Activated CD4-positive, alpha-beta T cell treated with anti-CD3 and anti-CD28 coated beads, Interleukin-2, Interleukin-6, amounts not matched to agents 100 ng/mL and 50 ng/mL, durations not matched to agents 16 hours and 8 hours (primary cell): ENCODE data around the gene GNMT.
"Not testable (repeated sequence)": the region's sequence is repeated elsewhere in the genome, so short reads cannot be mapped to it uniquely, and the experiment has no call there.

Experiments
- DNase-seq: peaks from one replicate; pipeline ENCODE4 v3.0.0-alpha.2; 2020

Gene GNMT

DNA sequence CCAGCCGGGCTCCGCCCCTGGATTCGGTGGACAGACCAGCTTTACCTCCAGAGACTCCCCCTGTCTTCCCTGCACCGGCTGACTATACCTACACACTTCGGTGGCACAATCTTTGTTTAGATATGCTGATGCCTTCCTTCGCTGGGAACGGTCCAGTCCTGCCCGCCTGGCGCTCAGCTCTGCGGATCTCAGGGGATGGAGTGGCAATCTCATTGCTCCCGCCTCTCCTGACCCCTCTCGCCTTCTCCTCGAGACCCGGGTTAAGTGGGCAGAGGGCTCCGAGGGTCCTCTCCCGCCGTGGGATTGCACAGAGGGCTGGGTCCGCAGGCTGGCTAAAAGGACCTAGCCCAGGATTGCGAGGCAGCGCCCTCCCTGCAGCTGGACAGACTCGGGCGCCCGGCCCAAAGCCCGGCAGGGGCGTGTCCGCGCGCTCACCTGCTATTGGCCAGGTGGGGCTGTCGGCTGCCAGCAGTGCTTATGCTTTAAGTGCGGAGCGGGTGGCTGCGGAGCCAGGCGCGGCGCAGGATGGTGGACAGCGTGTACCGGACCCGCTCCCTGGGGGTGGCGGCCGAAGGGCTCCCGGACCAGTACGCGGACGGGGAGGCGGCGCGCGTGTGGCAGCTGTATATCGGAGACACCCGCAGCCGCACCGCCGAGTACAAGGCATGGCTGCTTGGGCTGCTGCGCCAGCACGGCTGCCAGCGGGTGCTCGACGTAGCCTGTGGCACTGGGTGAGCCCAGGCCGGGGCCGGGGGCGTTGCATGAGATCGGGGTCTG, at the start of gene GNMT:
Gene GNMT, plus strand, starts transcription at position 512 of the 777 bp plus-strand sequence. Its CDS starts 14 bp downstream, at position 526.
- no peak for DNase-seq

DNA sequence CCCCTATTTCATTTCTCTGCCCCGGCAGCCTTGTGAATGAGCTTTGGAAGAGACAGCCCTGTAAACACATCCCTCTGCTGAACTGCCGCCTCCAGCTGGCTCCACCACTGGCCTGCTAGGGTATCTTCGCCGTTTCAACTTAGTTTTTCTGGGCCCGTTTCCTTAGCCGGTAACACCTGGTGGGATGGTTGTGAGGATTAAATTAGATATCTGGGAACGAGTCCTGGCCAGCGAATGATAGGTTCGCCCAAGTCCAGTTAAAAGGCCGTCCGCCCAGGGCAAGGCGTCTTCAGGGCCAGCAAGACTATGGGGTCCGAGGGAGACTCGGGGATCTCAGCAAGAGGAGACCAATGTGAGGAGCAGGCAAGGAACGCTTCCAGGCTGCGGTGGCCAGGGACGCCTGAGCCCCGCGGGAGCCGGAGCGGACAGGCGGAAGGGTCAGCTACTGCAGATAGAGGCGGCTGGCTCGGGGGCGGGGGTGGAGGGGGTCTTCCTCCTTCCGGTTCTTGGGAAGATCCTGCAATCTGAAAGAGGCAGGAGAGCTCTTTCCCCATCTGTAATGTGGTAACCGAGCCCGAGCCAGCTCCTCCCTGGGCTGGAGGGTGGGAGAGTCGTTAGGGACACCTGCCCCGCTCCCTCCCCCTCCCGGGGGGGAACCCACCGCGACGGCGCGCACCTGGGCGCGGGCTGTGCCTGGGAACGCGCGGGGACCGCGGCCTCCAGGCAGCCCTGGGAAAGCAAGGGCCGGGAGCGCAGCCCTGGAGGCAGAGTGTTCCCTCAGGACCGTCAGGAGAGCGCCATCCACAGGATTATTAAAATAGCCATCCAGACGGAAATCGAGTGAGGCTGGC, 49.2 kb upstream of the GNMT start:
- DNase-seq = no peak

DNA sequence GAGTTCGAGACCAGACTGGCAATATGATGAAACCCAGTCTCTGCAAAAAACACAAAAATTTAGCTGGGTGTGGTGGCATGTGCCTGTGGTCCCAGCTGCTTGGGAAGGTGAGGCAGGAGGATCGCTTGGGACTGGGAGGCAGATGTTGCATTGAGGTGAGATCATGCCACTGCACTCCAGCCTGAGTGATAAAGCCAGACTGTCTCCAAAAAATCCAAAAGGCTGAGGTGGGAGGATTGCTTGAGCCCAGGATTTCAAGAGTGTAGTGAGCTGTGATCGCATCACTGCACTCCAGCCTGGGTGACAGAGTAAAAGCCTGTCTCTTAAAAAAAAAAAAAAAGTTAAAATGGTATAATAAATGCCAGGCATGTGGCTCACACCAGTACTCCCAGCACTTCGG, 46.0 kb upstream of the GNMT start:
- DNase-seq = no peak

DNA sequence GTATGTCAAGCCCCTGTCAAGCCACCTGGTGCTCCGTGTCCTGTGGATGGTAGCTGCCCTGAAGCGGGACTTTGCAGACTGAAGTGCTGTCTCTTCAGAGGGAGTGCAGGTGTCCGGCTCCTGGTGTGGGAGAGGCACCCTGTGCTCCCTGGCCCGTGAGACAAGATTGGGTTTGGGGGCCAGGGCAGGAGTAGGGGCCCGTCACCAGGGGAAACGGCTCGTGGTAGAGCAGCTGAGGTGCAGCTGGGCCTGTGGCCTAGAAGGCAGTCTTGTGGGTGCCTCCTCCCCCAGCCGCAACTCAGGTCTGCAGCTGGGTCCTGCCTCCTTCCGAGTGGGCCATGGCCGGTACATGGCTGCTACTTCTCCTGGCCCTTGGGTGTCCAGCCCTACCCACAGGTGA, 44.8 kb upstream of the GNMT start, which contains the start of gene PTCRA:
Gene PTCRA, plus strand, starts transcription at position 322 of the 400 bp plus-strand sequence. Its CDS starts 17 bp downstream, at position 339.
- DNase-seq = no peak

DNA sequence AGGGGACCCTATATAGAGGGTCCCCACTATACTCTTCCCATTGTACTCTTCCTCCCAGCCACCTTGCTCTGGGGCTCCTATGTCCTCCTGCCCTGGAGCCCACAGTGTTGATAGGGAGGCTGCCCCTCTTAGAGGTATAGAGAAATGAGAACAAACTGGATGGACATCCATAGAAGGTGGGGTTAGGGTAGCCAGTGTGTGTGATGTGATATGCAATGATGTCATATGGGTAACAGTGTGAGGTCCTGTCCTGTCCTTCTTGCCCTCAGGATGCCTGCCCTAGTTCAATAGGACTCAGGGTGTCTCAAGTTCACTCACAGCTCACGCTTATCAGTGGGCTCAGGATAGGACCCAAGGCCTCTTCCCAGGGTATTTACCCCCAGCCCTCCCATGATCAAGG, 44.3 kb upstream of the GNMT start:
- no peak for DNase-seq

DNA sequence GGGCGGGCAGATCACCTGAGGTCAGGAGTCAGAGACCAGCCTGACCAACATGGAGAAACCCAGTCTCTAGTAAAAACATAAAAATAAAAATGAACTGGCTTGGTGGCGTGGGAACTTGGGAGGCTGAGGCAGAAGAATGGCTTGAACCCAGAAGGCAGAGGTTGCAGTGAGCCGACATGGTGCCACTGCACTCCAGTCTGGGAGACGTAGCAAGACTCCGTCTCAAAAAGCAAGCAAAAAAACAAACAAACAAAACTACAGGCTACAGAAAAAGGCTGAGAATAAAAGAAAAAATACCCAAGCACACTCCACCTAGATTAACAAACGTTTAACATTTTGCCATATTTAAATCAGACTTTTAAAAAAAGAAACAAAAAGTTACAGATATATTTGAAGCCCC, 38.8 kb upstream of the GNMT start:
- DNase-seq = no peak

GRCh38 chr6:42923666-42924065, 36.9 kb upstream of the GNMT start:
- DNase-seq = no peak

GRCh38 chr6:42925248-42925857, 35.2 kb upstream of the GNMT start:
- DNase-seq = no peak

DNA sequence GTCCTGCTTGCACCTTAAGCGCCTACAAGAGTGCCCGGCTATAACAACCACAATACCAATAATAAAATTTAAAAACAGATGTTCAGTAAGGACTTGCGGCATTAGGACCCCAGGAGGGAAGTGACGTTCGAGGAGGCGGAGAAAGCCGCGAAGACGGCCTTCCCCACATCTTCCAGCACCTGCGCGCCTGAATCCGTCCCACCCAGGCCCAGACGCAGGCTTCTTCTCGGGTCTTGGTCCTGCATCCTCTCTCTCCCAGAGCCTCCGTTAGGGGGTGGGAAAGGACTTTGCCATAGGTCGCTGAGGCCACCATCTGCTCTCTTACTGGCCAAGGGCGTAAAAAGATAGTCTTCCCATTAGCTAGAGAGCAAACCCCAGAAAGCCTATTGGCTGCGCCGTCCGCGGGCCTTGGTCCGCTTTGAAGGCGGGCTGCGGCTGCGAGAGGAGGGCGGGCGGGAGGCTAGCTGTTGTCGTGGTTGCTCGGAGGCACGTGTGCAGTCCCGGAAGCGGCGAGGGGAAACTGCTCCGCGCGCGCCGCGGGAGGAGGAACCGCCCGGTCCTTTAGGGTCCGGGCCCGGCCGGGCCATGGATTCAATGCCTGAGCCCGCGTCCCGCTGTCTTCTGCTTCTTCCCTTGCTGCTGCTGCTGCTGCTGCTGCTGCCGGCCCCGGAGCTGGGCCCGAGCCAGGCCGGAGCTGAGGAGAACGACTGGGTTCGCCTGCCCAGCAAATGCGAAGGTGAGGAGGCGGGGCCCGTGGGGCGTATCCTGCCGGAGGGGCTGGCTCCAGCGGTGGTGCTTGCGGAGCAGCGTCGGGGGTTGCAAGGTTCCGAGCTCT, 31.4 kb upstream of the GNMT start, which contains the start of gene CNPY3:
Gene CNPY3, plus strand, starts transcription at position 495 of the 835 bp plus-strand sequence. Its CDS starts 91 bp downstream, at position 586.
- DNase-seq = peak; percentile 98

DNA sequence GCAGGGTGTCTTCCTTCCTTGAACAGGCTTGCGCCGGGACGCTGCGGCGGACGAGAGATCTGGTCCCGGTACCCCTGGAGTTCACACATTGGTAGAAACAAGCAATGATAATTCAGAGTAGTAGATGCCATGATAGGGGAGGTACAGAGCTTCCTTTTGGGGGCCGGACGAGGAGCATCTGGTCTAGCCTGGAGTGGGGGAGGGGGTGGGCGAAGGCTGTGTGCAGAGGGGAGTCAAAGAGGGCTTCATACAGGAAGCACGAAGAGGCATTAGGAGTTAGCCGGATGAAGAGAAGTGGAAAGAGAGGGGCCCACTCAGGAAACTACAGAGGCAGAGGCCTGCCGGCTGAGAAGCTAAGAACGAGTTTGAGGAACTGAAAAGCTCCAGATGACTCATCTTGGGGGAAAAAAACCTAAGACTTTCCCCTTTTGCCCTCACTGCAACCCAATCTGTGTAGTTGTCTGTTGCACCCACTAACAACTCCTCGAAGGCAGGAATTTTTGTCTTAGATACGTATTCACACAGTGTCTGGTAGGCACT, 30.7 kb upstream of the GNMT start:
- DNase-seq = peak; percentile 87

GRCh38 chr6:42932412-42932811, 28.1 kb upstream of the GNMT start:
- DNase-seq = no peak

- no peak for DNase-seq
These were observed 27.3 kb upstream of the GNMT start for GRCh38 chr6:42933205-42933604.

- DNase-seq = no peak
These were observed 25.2 kb upstream of the GNMT start for GRCh38 chr6:42935322-42935721.

GRCh38 chr6:42936398-42936797, 24.2 kb upstream of the GNMT start:
- no peak for DNase-seq

- DNase-seq = no peak
These were observed 22.8 kb upstream of the GNMT start for GRCh38 chr6:42937548-42938427.

DNA sequence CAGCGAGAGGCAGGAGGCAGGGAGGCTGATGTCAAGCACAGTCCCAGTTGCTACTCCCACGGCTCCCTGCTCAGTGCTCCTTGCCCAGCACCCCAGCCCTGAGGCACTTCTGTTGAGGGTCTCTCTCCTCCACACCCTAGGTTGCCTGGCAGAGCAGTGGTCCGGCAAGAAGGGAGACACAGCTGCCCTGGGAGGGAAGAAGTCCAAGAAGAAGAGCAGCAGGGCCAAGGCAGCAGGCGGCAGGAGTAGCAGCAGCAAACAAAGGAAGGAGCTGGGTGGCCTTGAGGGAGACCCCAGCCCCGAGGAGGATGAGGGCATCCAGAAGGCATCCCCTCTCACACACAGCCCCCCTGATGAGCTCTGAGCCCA, 22.1 kb upstream of the GNMT start:
- no peak for DNase-seq

DNA sequence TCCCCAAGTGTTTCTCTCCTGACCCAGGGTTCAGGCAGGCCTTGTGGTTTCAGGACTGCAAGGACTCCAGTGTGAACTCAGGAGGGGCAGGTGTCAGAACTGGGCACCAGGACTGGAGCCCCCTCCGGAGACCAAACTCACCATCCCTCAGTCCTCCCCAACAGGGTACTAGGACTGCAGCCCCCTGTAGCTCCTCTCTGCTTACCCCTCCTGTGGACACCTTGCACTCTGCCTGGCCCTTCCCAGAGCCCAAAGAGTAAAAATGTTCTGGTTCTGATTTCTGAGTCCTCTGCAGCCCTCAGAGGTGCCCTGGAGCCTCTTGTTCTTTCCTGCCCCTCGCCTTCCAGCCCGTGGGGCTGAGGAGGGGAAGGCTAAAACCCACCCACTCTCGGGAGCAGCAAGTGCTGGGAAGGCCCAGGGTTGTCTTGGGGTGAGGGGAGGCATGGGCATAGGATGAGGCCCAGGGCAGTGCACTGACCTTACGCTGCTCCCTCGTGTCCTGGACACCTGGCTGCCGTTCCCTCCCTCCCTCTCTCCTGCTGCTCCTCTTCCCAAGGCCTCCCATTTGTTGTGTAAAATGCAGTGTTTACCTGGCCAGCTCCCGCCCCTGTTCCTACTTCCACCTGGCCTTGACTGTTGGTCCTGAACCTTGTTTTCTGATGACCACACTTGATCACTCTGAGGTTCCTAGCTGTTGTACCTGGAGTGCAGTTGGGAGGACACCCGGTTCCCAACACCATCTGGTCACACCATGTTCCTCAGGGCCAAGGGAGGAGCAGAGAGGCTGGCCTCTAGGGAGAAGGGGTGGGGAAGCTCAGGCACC, 21.4 kb upstream of the GNMT start:
- DNase-seq = no peak

DNA sequence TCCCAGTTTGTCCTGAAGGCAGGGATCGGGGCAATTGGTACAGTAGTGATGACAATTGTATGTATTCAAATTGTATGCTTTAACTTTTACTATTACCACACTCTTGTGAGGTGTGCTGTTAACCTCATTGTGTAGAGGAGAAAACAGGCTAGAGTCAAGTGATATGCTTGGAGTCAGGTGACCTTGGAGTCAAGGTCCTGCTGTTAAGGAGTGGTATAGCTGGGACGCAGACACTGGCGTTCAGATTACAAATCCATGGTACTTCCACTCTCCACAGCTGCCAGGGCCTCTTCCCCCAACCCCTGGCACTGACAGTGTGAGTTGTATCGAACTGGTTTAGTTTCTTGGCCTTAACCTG, 20.8 kb upstream of the GNMT start:
- no peak for DNase-seq

GRCh38 chr6:42940493-42941045, 20.0 kb upstream of the GNMT start:
- no peak for DNase-seq

- not testable (repeated sequence) for DNase-seq
These were observed 19.2 kb upstream of the GNMT start for GRCh38 chr6:42941356-42941755.
